Globus pallidus (tissue), 1 donor: ENCODE data around the gene FABP7.
A peak's percentile ranks its signal among the peaks of the same experiment; 100 is the strongest.

Experiments used
- DNase-seq: peaks from one replicate; pipeline ENCODE4 v3.0.0-alpha.2; 2015; ENCODE audit warnings: low spot score

Gene FABP7

GRCh38 chr6:122758927-122759334, 20.6 kb upstream of the FABP7 start:
- DNase-seq, result no peak

GRCh38 chr6:122760330-122760729, 19.2 kb upstream of the FABP7 start:
- DNase-seq, result no peak

- no peak for DNase-seq
Observed at GRCh38 chr6:122766256-122766655, 13.3 kb upstream of the FABP7 start.

GRCh38 chr6:122770835-122771601, 8.5 kb upstream of the FABP7 start:
- no peak for DNase-seq

- DNase-seq, result no peak
Observed at GRCh38 chr6:122772724-122773415, 6.6 kb upstream of the FABP7 start.

- DNase-seq, result no peak
Observed at GRCh38 chr6:122775975-122776374, 3.5 kb upstream of the FABP7 start.

GRCh38 chr6:122778302-122778701, 1.2 kb upstream of the FABP7 start:
- DNase-seq, result no peak

- DNase-seq, result peak; percentile 67
Observed at GRCh38 chr6:122778985-122779661, 393 bp upstream of the FABP7 start.

GRCh38 chr6:122780114-122780513, 598 bp downstream of the FABP7 start:
- DNase-seq, result no peak

GRCh38 chr6:122781716-122782115, 2.2 kb downstream of the FABP7 start:
- DNase-seq, result no peak

- no peak for DNase-seq
Observed at GRCh38 chr6:122783401-122783800, 3.9 kb downstream of the FABP7 start.

- DNase-seq, result no peak
Observed at GRCh38 chr6:122785891-122786290, 6.4 kb downstream of the FABP7 start.

- DNase-seq, result no peak
Observed at GRCh38 chr6:122787721-122788120, 8.2 kb downstream of the FABP7 start.

- DNase-seq, result no peak
Observed at GRCh38 chr6:122788208-122788607, 8.7 kb downstream of the FABP7 start.

GRCh38 chr6:122788663-122789181, 9.2 kb downstream of the FABP7 start:
- no peak for DNase-seq

GRCh38 chr6:122789182-122790027, 9.9 kb downstream of the FABP7 start, which contains the start of gene SMPDL3A:
SMPDL3A (plus strand) TSS chr6:122789258; CDS start chr6:122789347, 89 bp downstream.
- peak; percentile 82 for DNase-seq

GRCh38 chr6:122790028-122790422, 10.5 kb downstream of the FABP7 start:
- DNase-seq, result no peak

GRCh38 chr6:122790423-122791309, 11.2 kb downstream of the FABP7 start:
- DNase-seq, result peak; percentile 37

- no peak for DNase-seq
Observed at GRCh38 chr6:122791310-122791679, 11.8 kb downstream of the FABP7 start.

- DNase-seq, result no peak
Observed at GRCh38 chr6:122792766-122793165, 13.2 kb downstream of the FABP7 start.

GRCh38 chr6:122797537-122797936, 18.0 kb downstream of the FABP7 start:
- no peak for DNase-seq
